ENCODE results near the gene TEAD1. TPM values are rescaled to one million over a fixed set of nuclear protein-coding genes. Genes with fewer than 3 reads are reported as not detected.

The TEAD1 gene
- total RNA-seq, 1 experiment from 2014 or later = 102 TPM

DNA sequence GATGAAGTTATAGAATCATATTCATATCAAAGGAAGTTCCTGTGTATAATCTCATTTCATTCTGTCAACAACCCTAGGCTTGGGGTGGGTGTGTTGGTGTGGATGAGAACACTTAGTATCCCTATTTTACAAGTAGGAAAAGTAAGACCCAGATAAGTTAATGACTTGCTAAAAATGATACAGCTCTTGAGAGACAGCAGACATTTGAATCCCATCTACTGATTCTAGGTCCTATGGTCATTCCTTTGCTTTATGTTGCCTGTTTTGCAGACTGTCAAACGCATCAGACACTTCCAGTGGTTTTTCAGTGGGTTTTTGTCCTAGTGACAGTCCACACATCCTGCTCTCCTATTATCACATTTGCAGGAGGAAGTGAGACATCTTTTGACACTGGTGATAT lies 153.1 kb downstream of the TEAD1 start:
- Histone ChIP-seq H3K9me3 (ENCODE audit: control insufficient read depth, insufficient read depth, low read depth, low read length) (no peaks in the 10 kb centered on the region), H3K4me3 (ENCODE audit: low read depth in 2 of 2, low read length in 2 of 2) (peak overlapping the region in 1 of 2 experiments; percentile 56; a peak in 1 of 4 replicates), H3K36me3 (ENCODE audit: control insufficient read depth, insufficient read depth, low read length) (no peaks in the 10 kb centered on the region), H3K27me3 (ENCODE audit: control insufficient read depth, insufficient read depth, low read length) (no peaks in the 10 kb centered on the region), H3K4me1 (ENCODE audit: control insufficient read depth, insufficient read depth, low read length) (peaks cover 56% of the 10 kb centered on the region), H3K27ac (ENCODE audit: low read length) (peak overlapping the region; percentile 79)
- CTCF ChIA-PET = no interaction called here
- POLR2A ChIA-PET = interaction anchor here (0.6 kb wide), 1 partner anchor 147 kb away, joined by 3 read pairs; no protein-coding TSS in a partner anchor
- no TSS peak for BruUV-seq (replicated peaks)
- intact Hi-C loops (cut with micrococcal nuclease; ENCODE audit: unreplicated experiment) (no loop called here), in situ Hi-C loops (cut with HindIII; ENCODE audit: low pct_unique_long_range_greater_than_20kb, low sequenced_read_pairs) (no loop called here)
- DNase-seq (ENCODE audit: low read depth, low spot score) = no peak
- ATAC-seq = 0 out of 2 replicates have a peak, but pooled peaks have one; percentile 5
- TF ChIP-seq, protein P1, sequence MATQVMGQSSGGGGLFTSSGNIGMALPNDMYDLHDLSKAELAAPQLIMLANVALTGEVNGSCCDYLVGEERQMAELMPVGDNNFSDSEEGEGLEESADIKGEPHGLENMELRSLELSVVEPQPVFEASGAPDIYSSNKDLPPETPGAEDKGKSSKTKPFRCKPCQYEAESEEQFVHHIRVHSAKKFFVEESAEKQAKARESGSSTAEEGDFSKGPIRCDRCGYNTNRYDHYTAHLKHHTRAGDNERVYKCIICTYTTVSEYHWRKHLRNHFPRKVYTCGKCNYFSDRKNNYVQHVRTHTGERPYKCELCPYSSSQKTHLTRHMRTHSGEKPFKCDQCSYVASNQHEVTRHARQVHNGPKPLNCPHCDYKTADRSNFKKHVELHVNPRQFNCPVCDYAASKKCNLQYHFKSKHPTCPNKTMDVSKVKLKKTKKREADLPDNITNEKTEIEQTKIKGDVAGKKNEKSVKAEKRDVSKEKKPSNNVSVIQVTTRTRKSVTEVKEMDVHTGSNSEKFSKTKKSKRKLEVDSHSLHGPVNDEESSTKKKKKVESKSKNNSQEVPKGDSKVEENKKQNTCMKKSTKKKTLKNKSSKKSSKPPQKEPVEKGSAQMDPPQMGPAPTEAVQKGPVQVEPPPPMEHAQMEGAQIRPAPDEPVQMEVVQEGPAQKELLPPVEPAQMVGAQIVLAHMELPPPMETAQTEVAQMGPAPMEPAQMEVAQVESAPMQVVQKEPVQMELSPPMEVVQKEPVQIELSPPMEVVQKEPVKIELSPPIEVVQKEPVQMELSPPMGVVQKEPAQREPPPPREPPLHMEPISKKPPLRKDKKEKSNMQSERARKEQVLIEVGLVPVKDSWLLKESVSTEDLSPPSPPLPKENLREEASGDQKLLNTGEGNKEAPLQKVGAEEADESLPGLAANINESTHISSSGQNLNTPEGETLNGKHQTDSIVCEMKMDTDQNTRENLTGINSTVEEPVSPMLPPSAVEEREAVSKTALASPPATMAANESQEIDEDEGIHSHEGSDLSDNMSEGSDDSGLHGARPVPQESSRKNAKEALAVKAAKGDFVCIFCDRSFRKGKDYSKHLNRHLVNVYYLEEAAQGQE (IDR thresholded peaks at IDR 0.05; ENCODE audit: insufficient read depth in 1 of 2, low read depth in 2 of 2, low read length in 1 of 2) = no peak
- TF ChIP-seq, protein P2, sequence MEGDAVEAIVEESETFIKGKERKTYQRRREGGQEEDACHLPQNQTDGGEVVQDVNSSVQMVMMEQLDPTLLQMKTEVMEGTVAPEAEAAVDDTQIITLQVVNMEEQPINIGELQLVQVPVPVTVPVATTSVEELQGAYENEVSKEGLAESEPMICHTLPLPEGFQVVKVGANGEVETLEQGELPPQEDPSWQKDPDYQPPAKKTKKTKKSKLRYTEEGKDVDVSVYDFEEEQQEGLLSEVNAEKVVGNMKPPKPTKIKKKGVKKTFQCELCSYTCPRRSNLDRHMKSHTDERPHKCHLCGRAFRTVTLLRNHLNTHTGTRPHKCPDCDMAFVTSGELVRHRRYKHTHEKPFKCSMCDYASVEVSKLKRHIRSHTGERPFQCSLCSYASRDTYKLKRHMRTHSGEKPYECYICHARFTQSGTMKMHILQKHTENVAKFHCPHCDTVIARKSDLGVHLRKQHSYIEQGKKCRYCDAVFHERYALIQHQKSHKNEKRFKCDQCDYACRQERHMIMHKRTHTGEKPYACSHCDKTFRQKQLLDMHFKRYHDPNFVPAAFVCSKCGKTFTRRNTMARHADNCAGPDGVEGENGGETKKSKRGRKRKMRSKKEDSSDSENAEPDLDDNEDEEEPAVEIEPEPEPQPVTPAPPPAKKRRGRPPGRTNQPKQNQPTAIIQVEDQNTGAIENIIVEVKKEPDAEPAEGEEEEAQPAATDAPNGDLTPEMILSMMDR (IDR thresholded peaks at IDR 0.05) = no peak
- TF ChIP-seq POLR2AphosphoS5 (IDR thresholded peaks at IDR 0.05; ENCODE audit: low read depth, low read length) (no peak), SIN3A (IDR thresholded peaks at IDR 0.05; ENCODE audit: borderline replicate concordance, insufficient read depth, low read depth, low read length) (no peak), TCF7L2 (IDR thresholded peaks at IDR 0.05; ENCODE audit: low read depth, low read length) (no peak)

DNA sequence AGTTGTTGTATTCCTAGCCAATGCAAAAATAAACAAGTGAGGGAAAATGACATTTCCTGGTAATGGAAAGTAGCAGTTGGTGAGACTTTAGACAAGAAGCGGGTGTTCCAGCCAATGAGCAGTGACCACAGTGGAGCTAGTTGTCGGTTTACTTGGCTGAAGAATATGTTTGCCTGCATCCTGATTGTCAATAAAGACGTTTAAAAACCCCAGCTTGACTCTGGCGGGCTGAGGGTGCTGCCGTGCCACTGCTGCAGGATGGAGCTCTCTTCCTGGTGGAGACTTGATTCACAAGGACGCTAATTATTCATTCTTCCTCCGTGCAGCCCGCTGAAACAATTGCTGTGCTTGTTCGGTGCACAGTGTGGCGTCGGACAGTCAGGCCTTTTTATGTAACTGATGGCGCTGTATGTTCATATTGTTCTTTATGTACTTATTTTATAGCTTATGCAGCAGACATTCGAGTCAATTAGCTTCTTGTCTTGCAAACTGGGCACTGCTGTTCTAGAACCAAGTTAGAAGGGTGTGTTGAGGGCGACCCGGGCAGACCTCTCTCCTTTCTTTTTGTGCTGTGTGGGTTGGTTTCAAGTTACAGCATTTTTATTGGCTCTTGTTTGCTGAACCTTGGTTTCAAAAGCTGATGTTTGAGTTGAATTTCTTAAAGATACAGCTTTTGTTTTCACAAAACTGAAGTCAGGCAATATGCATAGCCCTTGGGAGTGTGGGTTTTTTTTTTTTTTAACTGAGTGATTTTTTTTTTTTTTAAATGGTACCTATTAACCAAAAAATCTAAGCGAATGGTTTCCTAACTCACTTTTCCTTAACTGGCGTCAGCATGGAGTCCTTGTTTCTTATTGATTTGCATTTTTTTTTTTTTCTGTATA lies 153.9 kb downstream of the TEAD1 start:
- no peaks in the 10 kb centered on the region for H3K36me3 ChIP-seq (ENCODE audit: control insufficient read depth, insufficient read depth, low read length)
- DNase-seq (ENCODE audit: low read depth, low spot score) (no peak), ATAC-seq (peak; percentile 86)
- BruUV-seq (replicated peaks) = no TSS peak
- no peaks in the 10 kb centered on the region for H3K27me3 ChIP-seq (ENCODE audit: control insufficient read depth, insufficient read depth, low read length)
- peak overlapping the region; percentile 79 for H3K27ac ChIP-seq (ENCODE audit: low read length)
- intact Hi-C loops (cut with micrococcal nuclease; ENCODE audit: unreplicated experiment) = no loop called here
- H3K9me3 ChIP-seq (ENCODE audit: control insufficient read depth, insufficient read depth, low read depth, low read length) = no peaks in the 10 kb centered on the region
- POLR2A ChIA-PET = interaction anchor here (0.6 to 0.9 kb wide), 5 partner anchors 12 to 147 kb away, joined by 3 to 9 read pairs (median 4); no protein-coding TSS in a partner anchor
- CTCF ChIA-PET = no interaction called here
- in situ Hi-C loops (cut with HindIII; ENCODE audit: low pct_unique_long_range_greater_than_20kb, low sequenced_read_pairs) = no loop called here
- TF ChIP-seq POLR2AphosphoS5 (IDR thresholded peaks at IDR 0.05; ENCODE audit: low read depth, low read length) (no peak), TCF7L2 (IDR thresholded peaks at IDR 0.05; ENCODE audit: low read depth, low read length) (0 out of 2 replicates have a peak, but pooled peaks have one; percentile 20)
- H3K4me1 ChIP-seq (ENCODE audit: control insufficient read depth, insufficient read depth, low read length) = peaks cover 60% of the 10 kb centered on the region
- peak overlapping the region; percentile 34 to 56 for H3K4me3 ChIP-seq (ENCODE audit: low read depth in 2 of 2, low read length in 2 of 2)
